Stomach (tissue), 9 donors: ENCODE measurements around the gene IL17RC. TPM values are rescaled to one million over a fixed set of nuclear protein-coding genes. Genes with fewer than 3 reads are reported as not detected.

Source experiments
- DNase-seq, 2 donors: peaks; one replicate each; pipeline versions ENCODE4 v3.0.0 to v3.0.0-alpha.2; 2013 to 2019
- H3K27ac ChIP-seq, 5 donors: fragments of 200-600 bp in 4 of 5; sonication (generic) in 4 of 5; one replicate each; pipeline ENCODE4 v1.5.1; 2013 to 2019; ENCODE audit warnings: mild to moderate bottlenecking in 1 of 5, moderate library complexity in 1 of 5
- H3K27me3 ChIP-seq, 3 donors: fragments of 200-600 bp; sonication (generic); one replicate each; pipeline ENCODE4 v1.5.1; 2017 to 2019; ENCODE audit warnings: mixed run types in 1 of 3
- H3K36me3 ChIP-seq, 4 donors: fragments of 200-600 bp; sonication (generic); 1 replicate in 3 of 4; 2 replicates in 1 of 4; pipeline ENCODE4 v1.5.1; 2016 to 2019
- H3K4me1 ChIP-seq, 4 donors: fragments of 200-600 bp; sonication (generic); one replicate each; pipeline ENCODE4 v1.5.1; 2016 to 2019
- H3K4me3 ChIP-seq, 4 donors: fragments of 200-600 bp; sonication (generic) in 3 of 4; one replicate each; pipeline ENCODE4 v1.5.1; 2016 to 2019; ENCODE audit warnings: mild to moderate bottlenecking in 1 of 4
- H3K9me3 ChIP-seq, 4 donors: fragments of 200-600 bp; sonication (generic); one replicate each; pipeline ENCODE4 v1.5.1; 2016 to 2019
- CTCF ChIP-seq, 7 experiments: fragments of 450-650 bp in 4 of 7; fragments of 200-600 bp in 3 of 7; sonication (generic) in 3 of 7; IDR thresholded peaks; one replicate each; pipeline ENCODE4 v1.5.1; 2016 to 2019; ENCODE audit warnings: antibody characterized with exemption in 7 of 7, control low read depth in 2 of 7, mild to moderate bottlenecking in 1 of 7
- EP300 ChIP-seq: sonication (generic); formaldehyde crosslinking; IDR thresholded peaks from one replicate; pipeline ENCODE4 v1.6.1; 2017; ENCODE audit warnings: antibody characterized with exemption
- POLR2A ChIP-seq, 4 donors: fragments of 450-650 bp; IDR thresholded peaks; one replicate each; pipeline ENCODE4 v1.6.1; 2016; ENCODE audit warnings: antibody characterized with exemption in 4 of 4, control low read depth in 2 of 4, mild to moderate bottlenecking in 1 of 4, moderate library complexity in 1 of 4
- POLR2AphosphoS5 ChIP-seq, 3 donors: sonication (generic); formaldehyde crosslinking; IDR thresholded peaks; one replicate each; pipeline ENCODE4 v1.6.1; 2016; ENCODE audit warnings: antibody characterized with exemption in 3 of 3
- WGBS, 5 donors: extraction: QIAGEN DNeasy Blood & Tissue Kit in 3 of 5; methylation state at CpG; one replicate each; pipeline versions ENCODE4 v1.1.5 to v1.1.7; 2013 to 2018; 5-methylcytosine and 5-hydroxymethylcytosine counted together
- intact Hi-C: fragments of 100-400 bp; cut with DNase I; formaldehyde crosslinking; loops from one replicate; pipeline ENCODE4 v1.15.1; 2023; ENCODE audit warnings: low total_unique reads
- polyA plus RNA-seq, 3 donors: library from polyadenylated mRNA; stranded (reverse); fragments of 200-250 nt; gene quantifications; one replicate each; pipeline ENCODE4 v1.2.3, GENCODE V29; 2013
- total RNA-seq, 5 donors: library from RNA; depleted of rRNA; stranded (reverse); fragments of >200 nt; gene quantifications; one replicate each; pipeline versions ENCODE4 v1.1.0 to v1.2.3, GENCODE V29; 2014 to 2016
- donor health status: healthy with polysubstance abuse.
- donor health status: Bipolar disorder and iron deficiency.
- donor health status: healthy.

Gene IL17RC
- total and polyA plus RNA-seq, 8 donors, result 20.1 to 284 (median 33.1) TPM

- no peak for DNase-seq
- Histone ChIP-seq H3K36me3 (peaks cover 0 to 3% (median 2%) of the 10 kb centered on the region in 4 donors), H3K27me3 (no peaks in the 10 kb centered on the region), H3K4me3 (no peak overlapping the region), H3K27ac (no peak overlapping the region), H3K4me1 (peaks cover 14 to 22% (median 21%) of the 10 kb centered on the region in 4 donors), H3K9me3 (no peaks in the 10 kb centered on the region)
- TF ChIP-seq POLR2AphosphoS5 (IDR thresholded peaks at IDR 0.05) (no peak), POLR2A (IDR thresholded peaks at IDR 0.05) (no peak), CTCF (IDR thresholded peaks at IDR 0.05) (no peak), EP300 (no peak)
- WGBS, 5 donors, result 73 to 87% (median 84%) methylated on average over 5 of the region's 5 CpGs
- intact Hi-C loops, result no loop called here
Observed at GRCh38 chr3:9887480-9887879, 29.4 kb upstream of the IL17RC start.

GRCh38 chr3:9888540-9888939, 28.4 kb upstream of the IL17RC start:
- intact Hi-C loops, result no loop called here
- no peak for TF ChIP-seq CTCF (IDR thresholded peaks at IDR 0.05)
- no peak for TF ChIP-seq EP300
- TF ChIP-seq POLR2A (IDR thresholded peaks at IDR 0.05), result no peak
- no peak for TF ChIP-seq POLR2AphosphoS5 (IDR thresholded peaks at IDR 0.05)
- 83 to 92% (median 87%) methylated on average over 3 of the region's 3 CpGs for WGBS, 5 donors
- H3K27ac ChIP-seq, result no peak overlapping the region
- no peak overlapping the region for H3K4me3 ChIP-seq
- H3K4me1 ChIP-seq, result peaks cover 14 to 30% (median 27%) of the 10 kb centered on the region in 4 donors
- H3K9me3 ChIP-seq, result no peaks in the 10 kb centered on the region
- H3K36me3 ChIP-seq, result peaks cover 0 to 13% (median 13%) of the 10 kb centered on the region in 4 donors
- no peaks in the 10 kb centered on the region for H3K27me3 ChIP-seq
- DNase-seq, result no peak

GRCh38 chr3:9889405-9889804, 27.5 kb upstream of the IL17RC start:
- H3K9me3 ChIP-seq, result no peaks in the 10 kb centered on the region
- no peaks in the 10 kb centered on the region for H3K27me3 ChIP-seq
- DNase-seq, result no peak
- TF ChIP-seq POLR2AphosphoS5 (IDR thresholded peaks at IDR 0.05) (no peak), CTCF (IDR thresholded peaks at IDR 0.05) (no peak), EP300 (no peak), POLR2A (IDR thresholded peaks at IDR 0.05) (no peak)
- H3K27ac ChIP-seq, result peak overlapping the region in 1 of 5 donors; percentile 93
- peaks cover 18 to 39% (median 31%) of the 10 kb centered on the region in 4 donors for H3K4me1 ChIP-seq
- no peak overlapping the region for H3K4me3 ChIP-seq
- peaks cover 0 to 19% (median 16%) of the 10 kb centered on the region in 4 donors for H3K36me3 ChIP-seq
- 75 to 83% (median 76%) methylated on average over 5 of the region's 5 CpGs for WGBS, 5 donors
- intact Hi-C loops, result no loop called here

GRCh38 chr3:9890249-9891071, 26.4 kb upstream of the IL17RC start, which contains the start of gene JAGN1:
Gene JAGN1 (plus strand): TSS chr3:9890610. CDS start chr3:9890723, 113 bp downstream.
- intact Hi-C loops, result no loop called here
- 0 to 1% (median 0%) methylated on average over 29 to 62 of the region's 62 CpGs for WGBS, 5 donors
- H3K36me3 ChIP-seq, result peaks cover 0 to 19% (median 16%) of the 10 kb centered on the region in 4 donors
- H3K27ac ChIP-seq, result peak within 1 kb of the TSS; percentile 93 to 99 (median 97)
- peaks cover 18 to 42% (median 31%) of the 10 kb centered on the region in 4 donors for H3K4me1 ChIP-seq
- DNase-seq, result peak; percentile 92 to 96
- H3K4me3 ChIP-seq, result peak within 1 kb of the TSS; percentile 68 to 93 (median 84)
- TF ChIP-seq POLR2A (IDR thresholded peaks at IDR 0.05), result peak in 2 of 4 donors; percentile 65 to 69
- no peak for TF ChIP-seq EP300
- peak in 1 of 7 experiments; percentile 13 for TF ChIP-seq CTCF (IDR thresholded peaks at IDR 0.05)
- TF ChIP-seq POLR2AphosphoS5 (IDR thresholded peaks at IDR 0.05), result peak; percentile 36 to 96 (median 91)
- no peaks in the 10 kb centered on the region for H3K27me3 ChIP-seq
- no peaks in the 10 kb centered on the region for H3K9me3 ChIP-seq
